OCI-LY1 (cell line): ENCODE measurements around the gene SDCBP2.

ENCODE experiments used
- H2AFZ ChIP-seq: fragments of 200-600 bp; sonication (generic), shearing (Covaris generic); 2 replicates; pipeline ENCODE4 v1.6.0; 2014; ENCODE audit warnings: antibody characterized with exemption, mild to moderate bottlenecking, low read length
- H3F3A ChIP-seq: fragments of 200-600 bp; sonication (generic), shearing (Covaris generic); 2 replicates; pipeline ENCODE4 v1.6.0; 2014; ENCODE audit warnings: mild to moderate bottlenecking, antibody characterized with exemption, low read length, moderate library complexity; ENCODE audit not compliant: insufficient read depth
- H3K27ac ChIP-seq: fragments of 200-600 bp; sonication (generic); 2 replicates; pipeline ENCODE4 v1.5.1; 2014; ENCODE audit warnings: low read length, mixed run types, mild to moderate bottlenecking, low read depth; ENCODE audit not compliant: poor library complexity, severe bottlenecking
- H3K27me3 ChIP-seq: fragments of 200-600 bp; sonication (generic); 2 replicates; pipeline ENCODE4 v1.6.0; 2014; ENCODE audit warnings: antibody characterized with exemption, mild to moderate bottlenecking, low read length, moderate library complexity; ENCODE audit not compliant: insufficient read depth
- H3K36me3 ChIP-seq: fragments of 200-600 bp; sonication (generic); 2 replicates; pipeline ENCODE4 v1.6.1; 2014; ENCODE audit warnings: mild to moderate bottlenecking, antibody characterized with exemption, low read length, moderate library complexity, mixed read lengths; ENCODE audit not compliant: insufficient read depth
- H3K4me1 ChIP-seq: fragments of 200-600 bp; sonication (generic); 2 replicates; pipeline ENCODE4 v1.5.1; 2014; ENCODE audit warnings: mild to moderate bottlenecking, low read length, moderate library complexity; ENCODE audit not compliant: insufficient read depth, severe bottlenecking
- H3K4me2 ChIP-seq: fragments of 200-600 bp; sonication (generic), shearing (Covaris generic); 2 replicates; pipeline ENCODE4 v1.6.1; 2014; ENCODE audit warnings: low read length
- H3K4me3 ChIP-seq: fragments of 200-600 bp; sonication (generic); 2 replicates; pipeline ENCODE4 v1.5.1; 2014; ENCODE audit warnings: low read length, low read depth, mild to moderate bottlenecking, mixed read lengths; ENCODE audit not compliant: poor library complexity, severe bottlenecking
- H3K79me2 ChIP-seq: fragments of 200-600 bp; shearing (Covaris generic); 2 replicates; pipeline ENCODE4 v1.6.1; 2016; ENCODE audit warnings: mixed run types, low read length, mixed read lengths; ENCODE audit not compliant: insufficient read depth
- H3K9ac ChIP-seq: fragments of 200-600 bp; sonication (generic), shearing (Covaris generic); 2 replicates; pipeline ENCODE4 v1.6.1; 2014; ENCODE audit warnings: mild to moderate bottlenecking, low read length, mixed read lengths
- H3K9me2 ChIP-seq: fragments of 200-600 bp; sonication (generic), shearing (Covaris generic); 2 replicates; pipeline ENCODE4 v1.6.1; 2014; ENCODE audit warnings: low read depth, mild to moderate bottlenecking, low read length, mixed read lengths
- H3K9me3 ChIP-seq: fragments of 200-600 bp; shearing (Covaris generic); 2 replicates; pipeline ENCODE4 v1.6.1; 2014; ENCODE audit warnings: low read length, mixed read lengths
- H4K20me1 ChIP-seq: fragments of 200-600 bp; sonication (generic), shearing (Covaris generic); 2 replicates; pipeline ENCODE4 v1.6.0; 2016; ENCODE audit warnings: mild to moderate bottlenecking, low read length; ENCODE audit not compliant: insufficient read depth
- EZH2 ChIP-seq: fragments of 200-600 bp; sonication (generic), shearing (Covaris generic); IDR thresholded peaks from 2 replicates; pipeline ENCODE4 v1.8.0; 2017; ENCODE audit warnings: borderline replicate concordance, mixed run types, mild to moderate bottlenecking, antibody characterized with exemption, low read length, moderate library complexity, mixed read lengths
- TF ChIP-seq, protein P1 (sequence below): fragments of 200-600 bp; sonication (generic), shearing (Covaris generic); IDR thresholded peaks from 2 replicates; pipeline ENCODE4 v1.5.1; 2017; ENCODE audit warnings: mild to moderate bottlenecking, antibody characterized with exemption, low read length, moderate library complexity, mixed read lengths

The SDCBP2 gene

DNA sequence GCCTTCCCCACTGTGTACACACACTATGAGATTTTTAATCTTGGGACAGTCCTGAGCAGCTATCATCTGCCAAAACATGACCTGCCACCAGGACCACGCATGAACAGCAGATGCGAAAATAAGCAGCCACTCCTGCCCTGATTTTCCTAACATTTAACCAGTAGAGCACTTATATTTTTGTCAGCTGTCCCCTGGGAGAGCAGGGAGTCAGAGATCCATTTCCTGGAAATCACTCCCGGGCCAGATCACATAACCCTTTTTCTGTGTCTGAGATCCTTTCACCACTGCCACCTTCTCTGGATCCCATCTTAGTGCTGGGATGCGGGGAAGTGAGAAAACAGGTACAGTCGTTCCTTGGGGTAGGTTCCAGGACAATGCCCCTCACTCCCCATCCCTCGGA lies 5.7 kb downstream of the SDCBP2 start:
- Histone ChIP-seq H3K27ac (no peak overlapping the region), H3K4me1 (peaks cover 35% of the 10 kb centered on the region), H3F3A (no peaks in the 10 kb centered on the region), H3K9me3 (no peaks in the 10 kb centered on the region), H2AFZ (no peak overlapping the region), H3K4me3 (no peak overlapping the region), H3K27me3 (no peaks in the 10 kb centered on the region), H3K9me2 (no peaks in the 10 kb centered on the region), H3K9ac (no peak overlapping the region), H3K79me2 (peaks cover 21% of the 10 kb centered on the region), H3K4me2 (no peak overlapping the region), H3K36me3 (no peaks in the 10 kb centered on the region), H4K20me1 (no peaks in the 10 kb centered on the region)
- TF ChIP-seq, protein P1, sequence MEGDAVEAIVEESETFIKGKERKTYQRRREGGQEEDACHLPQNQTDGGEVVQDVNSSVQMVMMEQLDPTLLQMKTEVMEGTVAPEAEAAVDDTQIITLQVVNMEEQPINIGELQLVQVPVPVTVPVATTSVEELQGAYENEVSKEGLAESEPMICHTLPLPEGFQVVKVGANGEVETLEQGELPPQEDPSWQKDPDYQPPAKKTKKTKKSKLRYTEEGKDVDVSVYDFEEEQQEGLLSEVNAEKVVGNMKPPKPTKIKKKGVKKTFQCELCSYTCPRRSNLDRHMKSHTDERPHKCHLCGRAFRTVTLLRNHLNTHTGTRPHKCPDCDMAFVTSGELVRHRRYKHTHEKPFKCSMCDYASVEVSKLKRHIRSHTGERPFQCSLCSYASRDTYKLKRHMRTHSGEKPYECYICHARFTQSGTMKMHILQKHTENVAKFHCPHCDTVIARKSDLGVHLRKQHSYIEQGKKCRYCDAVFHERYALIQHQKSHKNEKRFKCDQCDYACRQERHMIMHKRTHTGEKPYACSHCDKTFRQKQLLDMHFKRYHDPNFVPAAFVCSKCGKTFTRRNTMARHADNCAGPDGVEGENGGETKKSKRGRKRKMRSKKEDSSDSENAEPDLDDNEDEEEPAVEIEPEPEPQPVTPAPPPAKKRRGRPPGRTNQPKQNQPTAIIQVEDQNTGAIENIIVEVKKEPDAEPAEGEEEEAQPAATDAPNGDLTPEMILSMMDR: no peak

DNA sequence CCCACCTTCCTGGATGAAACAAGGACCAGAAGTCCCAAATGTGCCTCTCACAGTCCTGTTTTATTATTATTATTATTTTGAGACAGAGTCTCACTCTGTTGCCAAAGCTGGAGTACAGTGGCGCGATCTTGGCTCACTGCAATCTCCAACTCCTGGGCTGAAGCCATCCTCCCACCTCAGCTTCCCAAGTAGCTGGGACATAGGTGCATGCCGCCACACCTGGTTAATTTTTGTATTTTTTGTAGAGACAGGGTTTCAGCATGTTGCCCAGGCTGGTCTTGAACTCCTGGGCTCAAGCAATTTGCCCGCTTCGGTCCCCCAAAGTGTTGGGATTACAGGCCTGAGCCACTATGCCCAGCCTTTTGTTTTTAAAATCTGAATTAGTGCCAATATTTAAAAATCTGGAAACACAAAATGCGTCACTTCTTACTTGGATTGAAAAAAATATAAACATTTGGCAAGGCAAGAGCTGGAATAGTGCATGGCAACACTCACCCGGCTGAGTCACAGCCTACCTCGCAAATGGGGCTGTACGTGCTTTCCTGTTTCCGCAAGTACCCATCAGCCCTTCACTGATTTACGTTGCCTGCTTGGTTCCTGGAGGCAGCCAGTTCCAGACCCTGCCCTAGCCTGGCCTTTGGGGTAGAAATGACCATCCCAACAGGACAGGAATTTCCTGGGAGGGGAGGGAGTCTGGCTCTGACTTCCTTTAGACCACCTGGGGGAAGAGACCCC lies 6.3 kb downstream of the SDCBP2 start:
- H3K9me2 ChIP-seq: no peaks in the 10 kb centered on the region
- peaks cover 29% of the 10 kb centered on the region for H3K4me1 ChIP-seq
- TF ChIP-seq, protein P1: no peak
- no peak for TF ChIP-seq EZH2
- no peaks in the 10 kb centered on the region for H3K27me3 ChIP-seq
- no peaks in the 10 kb centered on the region for H4K20me1 ChIP-seq
- no peak overlapping the region for H3K27ac ChIP-seq
- no peak overlapping the region for H3K4me3 ChIP-seq
- no peak overlapping the region for H3K4me2 ChIP-seq
- no peaks in the 10 kb centered on the region for H3K9me3 ChIP-seq
- no peaks in the 10 kb centered on the region for H3K36me3 ChIP-seq
- H3K9ac ChIP-seq: no peak overlapping the region
- no peaks in the 10 kb centered on the region for H3F3A ChIP-seq
- no peak overlapping the region for H2AFZ ChIP-seq
- H3K79me2 ChIP-seq: peaks cover 21% of the 10 kb centered on the region

GRCh38 chr20:1321654-1321939 lies 7.3 kb downstream of the SDCBP2 start:
- Histone ChIP-seq H3F3A (no peaks in the 10 kb centered on the region), H3K9me2 (no peaks in the 10 kb centered on the region), H3K4me2 (no peak overlapping the region), H3K4me3 (no peak overlapping the region), H3K27me3 (no peaks in the 10 kb centered on the region), H4K20me1 (no peaks in the 10 kb centered on the region), H2AFZ (no peak overlapping the region), H3K27ac (no peak overlapping the region), H3K4me1 (peaks cover 18% of the 10 kb centered on the region), H3K9me3 (no peaks in the 10 kb centered on the region), H3K79me2 (peaks cover 14% of the 10 kb centered on the region), H3K9ac (no peak overlapping the region), H3K36me3 (no peaks in the 10 kb centered on the region)
- TF ChIP-seq, protein P1: no peak
- no peak for TF ChIP-seq EZH2
